Measurements from ENCODE around the gene SPATA31C2.

DNA sequence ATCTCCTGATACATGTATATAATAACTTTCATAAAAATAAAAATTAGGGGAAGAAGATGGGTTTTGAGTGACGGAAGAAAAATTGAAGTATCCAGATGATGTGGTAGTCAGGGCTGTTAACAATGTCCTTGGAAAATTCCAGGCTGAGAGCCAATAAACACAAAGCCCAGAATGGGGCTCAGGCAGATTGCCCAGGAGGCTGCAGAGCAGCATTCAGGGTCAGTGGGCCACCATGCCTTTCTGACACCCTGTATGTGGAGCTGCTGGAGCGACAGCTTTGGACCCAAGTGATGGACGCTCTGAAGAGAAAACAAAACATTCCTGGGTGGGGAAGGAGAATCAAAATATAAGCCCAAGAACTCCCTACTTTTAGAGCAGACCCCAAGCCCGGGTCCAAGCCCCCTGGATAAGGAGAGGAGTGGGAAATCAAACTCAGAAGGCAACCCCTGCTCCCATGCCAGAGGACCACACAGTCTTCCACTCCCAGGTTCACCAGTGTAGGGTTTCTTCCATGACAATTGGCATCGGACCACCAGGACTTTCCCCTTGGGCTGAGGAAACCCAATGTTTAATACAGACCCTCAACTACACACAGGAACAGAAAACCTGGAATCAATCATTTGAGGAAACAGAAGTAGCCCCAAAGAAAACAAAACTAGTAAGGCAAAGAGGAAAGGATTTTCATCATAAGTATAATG, 45.7 kb upstream of the SPATA31C2 start:
- TF ChIP-seq, protein P1, sequence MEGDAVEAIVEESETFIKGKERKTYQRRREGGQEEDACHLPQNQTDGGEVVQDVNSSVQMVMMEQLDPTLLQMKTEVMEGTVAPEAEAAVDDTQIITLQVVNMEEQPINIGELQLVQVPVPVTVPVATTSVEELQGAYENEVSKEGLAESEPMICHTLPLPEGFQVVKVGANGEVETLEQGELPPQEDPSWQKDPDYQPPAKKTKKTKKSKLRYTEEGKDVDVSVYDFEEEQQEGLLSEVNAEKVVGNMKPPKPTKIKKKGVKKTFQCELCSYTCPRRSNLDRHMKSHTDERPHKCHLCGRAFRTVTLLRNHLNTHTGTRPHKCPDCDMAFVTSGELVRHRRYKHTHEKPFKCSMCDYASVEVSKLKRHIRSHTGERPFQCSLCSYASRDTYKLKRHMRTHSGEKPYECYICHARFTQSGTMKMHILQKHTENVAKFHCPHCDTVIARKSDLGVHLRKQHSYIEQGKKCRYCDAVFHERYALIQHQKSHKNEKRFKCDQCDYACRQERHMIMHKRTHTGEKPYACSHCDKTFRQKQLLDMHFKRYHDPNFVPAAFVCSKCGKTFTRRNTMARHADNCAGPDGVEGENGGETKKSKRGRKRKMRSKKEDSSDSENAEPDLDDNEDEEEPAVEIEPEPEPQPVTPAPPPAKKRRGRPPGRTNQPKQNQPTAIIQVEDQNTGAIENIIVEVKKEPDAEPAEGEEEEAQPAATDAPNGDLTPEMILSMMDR (optimal IDR thresholded peaks at IDR 0.05 in 1 of 3, IDR thresholded peaks at IDR 0.05 in 1 of 3, conservative IDR thresholded peaks at IDR 0.05 in 1 of 3; ENCODE audit: extremely low read depth in 1 of 3, insufficient read depth in 2 of 3, low read length in 3 of 3) = no peak
- TF ChIP-seq EZH2 (IDR thresholded peaks at IDR 0.05; ENCODE audit: low read length) = no peak

Measured in keratinocyte (primary cell).